ENCODE data around the gene FXYD7. TPM values are rescaled to one million over a fixed set of nuclear protein-coding genes. Genes with fewer than 3 reads are reported as not detected.

Gene FXYD7
- total RNA-seq, 1 donor from 2014 or later: 0.61 TPM

- peak; percentile 80 for DNase-seq
- Histone ChIP-seq H3K27ac (no peak overlapping the region), H3K9me3 (no peaks in the 10 kb centered on the region), H3K27me3 (peaks cover 12% of the 10 kb centered on the region), H3K4me3 (peak overlapping the region; percentile 1), H3K36me3 (no peaks in the 10 kb centered on the region), H3K4me1 (peaks cover 17% of the 10 kb centered on the region)
- intact Hi-C loops (cut with DNase I): no loop called here
- TF ChIP-seq CTCF (IDR thresholded peaks at IDR 0.05): peak; percentile 61
- peak; percentile 42 for ATAC-seq
These were observed 337 bp upstream of the FXYD7 start for GRCh38 chr19:35142606-35143230.

- no peak overlapping the region for H3K4me3 ChIP-seq
- no peaks in the 10 kb centered on the region for H3K9me3 ChIP-seq
- DNase-seq (no peak), ATAC-seq (no peak)
- intact Hi-C loops (cut with DNase I): no loop called here
- TF ChIP-seq CTCF (IDR thresholded peaks at IDR 0.05): no peak
- H3K4me1 ChIP-seq: peaks cover 17% of the 10 kb centered on the region
- peaks cover 12% of the 10 kb centered on the region for H3K27me3 ChIP-seq
- H3K27ac ChIP-seq: no peak overlapping the region
- no peaks in the 10 kb centered on the region for H3K36me3 ChIP-seq
These were observed 763 bp downstream of the FXYD7 start for GRCh38 chr19:35143818-35144217.

- ATAC-seq (no peak), DNase-seq (no peak)
- Histone ChIP-seq H3K4me1 (peaks cover 17% of the 10 kb centered on the region), H3K27me3 (peaks cover 12% of the 10 kb centered on the region), H3K9me3 (no peaks in the 10 kb centered on the region), H3K36me3 (no peaks in the 10 kb centered on the region), H3K27ac (no peak overlapping the region), H3K4me3 (no peak overlapping the region)
- no peak for TF ChIP-seq CTCF (IDR thresholded peaks at IDR 0.05)
- intact Hi-C loops (cut with DNase I): no loop called here
These were observed 1.2 kb downstream of the FXYD7 start for GRCh38 chr19:35144259-35144599.

- H3K27me3 ChIP-seq: peaks cover 12% of the 10 kb centered on the region
These were observed 1.8 kb downstream of the FXYD7 start for GRCh38 chr19:35144600-35145436.

GRCh38 chr19:35146746-35147459 lies 3.8 kb downstream of the FXYD7 start:
- TF ChIP-seq CTCF (IDR thresholded peaks at IDR 0.05): no peak
- Histone ChIP-seq H3K4me3 (no peak overlapping the region), H3K4me1 (peaks cover 10% of the 10 kb centered on the region), H3K27me3 (peaks cover 12% of the 10 kb centered on the region), H3K36me3 (no peaks in the 10 kb centered on the region), H3K27ac (no peak overlapping the region), H3K9me3 (no peaks in the 10 kb centered on the region)
- intact Hi-C loops (cut with DNase I): no loop called here
- ATAC-seq (no peak), DNase-seq (no peak)

More at GRCh38 chr19:35144600-35145436, 1.8 kb downstream of the FXYD7 start:
- Histone ChIP-seq H3K4me1 (peaks cover 17% of the 10 kb centered on the region), H3K9me3 (no peaks in the 10 kb centered on the region), H3K27ac (no peak overlapping the region), H3K36me3 (no peaks in the 10 kb centered on the region), H3K4me3 (no peak overlapping the region)
- ATAC-seq (no peak), DNase-seq (no peak)
- intact Hi-C loops (cut with DNase I): no loop called here
- TF ChIP-seq CTCF (IDR thresholded peaks at IDR 0.05): no peak

All from upper lobe of right lung (tissue), 1 donor.